Measurements from ENCODE around the gene RPL39L.

DNA sequence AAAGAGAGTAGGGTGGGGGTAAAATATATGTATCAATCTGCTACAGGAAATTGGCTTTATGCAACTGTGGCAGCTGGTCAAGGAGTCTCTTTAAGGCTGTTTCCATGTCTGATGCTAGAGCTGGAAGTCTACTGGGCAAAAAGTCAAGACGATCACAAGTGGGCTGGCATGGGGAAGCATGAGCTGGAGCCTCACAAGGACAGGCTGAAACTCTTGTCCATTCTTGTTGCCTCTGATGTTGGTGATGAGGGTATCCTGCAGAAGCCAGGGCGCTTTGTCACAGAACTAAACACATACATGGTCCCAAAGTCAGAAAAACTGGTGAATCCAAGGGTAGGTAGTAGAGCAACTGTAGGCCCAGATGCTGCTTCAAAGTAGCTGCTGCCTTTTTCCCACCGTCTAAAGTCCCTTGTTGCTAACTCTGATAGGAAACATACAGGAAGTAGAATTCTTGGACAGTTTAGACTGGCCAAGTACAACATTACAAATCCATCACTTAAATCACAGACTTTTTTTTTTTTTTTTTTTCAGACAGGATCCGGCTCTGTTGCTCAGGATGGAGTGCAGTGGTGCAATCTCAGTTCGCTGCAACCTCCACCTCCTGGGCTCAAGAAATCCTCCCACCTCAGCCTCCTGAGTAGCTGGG, 54.2 kb downstream of the RPL39L start:
- TF ChIP-seq, protein P1, sequence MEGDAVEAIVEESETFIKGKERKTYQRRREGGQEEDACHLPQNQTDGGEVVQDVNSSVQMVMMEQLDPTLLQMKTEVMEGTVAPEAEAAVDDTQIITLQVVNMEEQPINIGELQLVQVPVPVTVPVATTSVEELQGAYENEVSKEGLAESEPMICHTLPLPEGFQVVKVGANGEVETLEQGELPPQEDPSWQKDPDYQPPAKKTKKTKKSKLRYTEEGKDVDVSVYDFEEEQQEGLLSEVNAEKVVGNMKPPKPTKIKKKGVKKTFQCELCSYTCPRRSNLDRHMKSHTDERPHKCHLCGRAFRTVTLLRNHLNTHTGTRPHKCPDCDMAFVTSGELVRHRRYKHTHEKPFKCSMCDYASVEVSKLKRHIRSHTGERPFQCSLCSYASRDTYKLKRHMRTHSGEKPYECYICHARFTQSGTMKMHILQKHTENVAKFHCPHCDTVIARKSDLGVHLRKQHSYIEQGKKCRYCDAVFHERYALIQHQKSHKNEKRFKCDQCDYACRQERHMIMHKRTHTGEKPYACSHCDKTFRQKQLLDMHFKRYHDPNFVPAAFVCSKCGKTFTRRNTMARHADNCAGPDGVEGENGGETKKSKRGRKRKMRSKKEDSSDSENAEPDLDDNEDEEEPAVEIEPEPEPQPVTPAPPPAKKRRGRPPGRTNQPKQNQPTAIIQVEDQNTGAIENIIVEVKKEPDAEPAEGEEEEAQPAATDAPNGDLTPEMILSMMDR (IDR thresholded peaks at IDR 0.05), result no peak
- TF ChIP-seq POLR2A (IDR thresholded peaks at IDR 0.05), result no peak
